Smooth muscle cell (in vitro differentiated cells): ENCODE measurements around the gene VWF. TPM values are rescaled to one million over a fixed set of nuclear protein-coding genes. Genes with fewer than 3 reads are reported as not detected.
A peak's percentile ranks its signal among the peaks of the same experiment; 100 is the strongest.

Source experiments
- DNase-seq: peaks from one replicate; lab custom pipeline; 2025; ENCODE audit not compliant: unreplicated experiment; lab: John Stamatoyannopoulos, UW
- H2AFZ ChIP-seq: fragments of 200-600 bp; sonication (generic); 2 replicates; pipeline ENCODE4 v1.6.0; 2016; ENCODE audit warnings: antibody characterized with exemption, low read depth, mild to moderate bottlenecking
- H3F3A ChIP-seq: fragments of 200-600 bp; sonication (generic); 2 replicates; pipeline ENCODE4 v1.6.0; 2017; ENCODE audit warnings: antibody characterized with exemption, low read depth
- H3K27ac ChIP-seq: fragments of 200-600 bp; sonication (generic); 2 replicates; pipeline ENCODE4 v1.5.1; 2016; ENCODE audit warnings: low read depth, mild to moderate bottlenecking
- H3K27me3 ChIP-seq: fragments of 200-600 bp; sonication (generic); 2 replicates; pipeline ENCODE4 v1.6.1; 2016; ENCODE audit warnings: low read depth, mild to moderate bottlenecking
- H3K36me3 ChIP-seq: fragments of 200-600 bp; sonication (generic); 2 replicates; pipeline ENCODE4 v1.5.1; 2016; ENCODE audit warnings: low read depth
- H3K4me1 ChIP-seq: fragments of 200-600 bp; sonication (generic); 2 replicates; pipeline ENCODE4 v1.5.1; 2016; ENCODE audit warnings: low read depth
- H3K4me2 ChIP-seq: fragments of 200-600 bp; sonication (generic); 2 replicates; pipeline ENCODE4 v1.6.0; 2016; ENCODE audit warnings: mild to moderate bottlenecking
- H3K4me3 ChIP-seq: fragments of 200-600 bp; sonication (generic); 2 replicates; pipeline ENCODE4 v1.5.1; 2016; ENCODE audit warnings: mild to moderate bottlenecking
- H3K79me2 ChIP-seq: fragments of 200-600 bp; sonication (generic); 2 replicates; pipeline ENCODE4 v1.6.0; 2016; ENCODE audit warnings: low read depth, mild to moderate bottlenecking
- H3K9ac ChIP-seq: fragments of 200-600 bp; sonication (generic); 2 replicates; pipeline ENCODE4 v1.6.0; 2016; ENCODE audit warnings: low read depth
- H3K9me3 ChIP-seq: fragments of 200-600 bp; sonication (generic); replicated peaks from 2 replicates; pipeline ENCODE4 v1.5.1; 2016; ENCODE audit warnings: low read depth
- H4K20me1 ChIP-seq: fragments of 200-600 bp; sonication (generic); 2 replicates; pipeline ENCODE4 v1.6.0; 2016; ENCODE audit warnings: low read depth
- CTCF ChIP-seq: fragments of 200-600 bp; sonication (generic); IDR thresholded peaks from 2 replicates; pipeline ENCODE4 v1.5.1; 2017; ENCODE audit warnings: borderline replicate concordance, mild to moderate bottlenecking, antibody characterized with exemption; ENCODE audit not compliant: insufficient read depth, poor library complexity, severe bottlenecking
- WGBS: methylation state at CpG from one replicate; pipeline ENCODE4 v1.1.7; 2016; ENCODE audit warnings: low lambda C conversion rate; 5-methylcytosine and 5-hydroxymethylcytosine counted together
- polyA plus RNA-seq: library from polyadenylated mRNA; unstranded; fragments of >200 nt; fragmentation: Nextera tagmentation; extraction: Ambion mirVana; gene quantifications from 2 replicates; pipeline ENCODE4 v1.2.1, GENCODE V29; 2016
- total RNA-seq: library from RNA; depleted of rRNA; stranded (reverse); fragments of >200 nt; gene quantifications from 2 replicates; pipeline ENCODE4 v1.2.3, GENCODE V29; 2014

Gene VWF
- total and polyA plus RNA-seq, 2 experiments from 2014 or later, result 0.19 TPM; not detected in 1

- no peaks in the 10 kb centered on the region for H3F3A ChIP-seq
- H3K4me3 ChIP-seq, result no peak overlapping the region
- H3K4me1 ChIP-seq, result no peaks in the 10 kb centered on the region
- no peaks in the 10 kb centered on the region for H3K36me3 ChIP-seq
- H3K4me2 ChIP-seq, result peak overlapping the region; percentile 47
- no peak overlapping the region for H3K9ac ChIP-seq
- H3K27me3 ChIP-seq, result no peaks in the 10 kb centered on the region
- H3K79me2 ChIP-seq, result no peaks in the 10 kb centered on the region
- no peak for DNase-seq
- no peaks in the 10 kb centered on the region for H3K9me3 ChIP-seq
- TF ChIP-seq CTCF, result no peak
- H2AFZ ChIP-seq, result no peak overlapping the region
- no peaks in the 10 kb centered on the region for H4K20me1 ChIP-seq
- WGBS, result 62% methylated on average over 13 of the region's 13 CpGs
- peak overlapping the region; percentile 56 for H3K27ac ChIP-seq
Observed at GRCh38 chr12:6047249-6048237, 76.9 kb downstream of the VWF start.

- H3K9ac ChIP-seq, result no peak overlapping the region
- H3K4me3 ChIP-seq, result no peak overlapping the region
- H2AFZ ChIP-seq, result no peak overlapping the region
- no peak overlapping the region for H3K4me2 ChIP-seq
- no peaks in the 10 kb centered on the region for H3F3A ChIP-seq
- H3K79me2 ChIP-seq, result no peaks in the 10 kb centered on the region
- WGBS, result 93% methylated on average over 17 of the region's 17 CpGs
- no peak for TF ChIP-seq CTCF
- no peaks in the 10 kb centered on the region for H3K4me1 ChIP-seq
- H3K9me3 ChIP-seq, result no peaks in the 10 kb centered on the region
- no peaks in the 10 kb centered on the region for H3K27me3 ChIP-seq
- no peak for DNase-seq
- H3K27ac ChIP-seq, result peak overlapping the region; percentile 44
- no peaks in the 10 kb centered on the region for H4K20me1 ChIP-seq
- H3K36me3 ChIP-seq, result no peaks in the 10 kb centered on the region
Observed at GRCh38 chr12:6046511-6047180, 77.8 kb downstream of the VWF start.

GRCh38 chr12:6045438-6045837, 79.0 kb downstream of the VWF start:
- 95% methylated on average over 6 of the region's 6 CpGs for WGBS
- no peaks in the 10 kb centered on the region for H3K27me3 ChIP-seq
- TF ChIP-seq CTCF, result no peak
- no peak for DNase-seq
- no peaks in the 10 kb centered on the region for H4K20me1 ChIP-seq
- H3K4me1 ChIP-seq, result no peaks in the 10 kb centered on the region
- no peak overlapping the region for H2AFZ ChIP-seq
- H3K4me2 ChIP-seq, result no peak overlapping the region
- H3K36me3 ChIP-seq, result no peaks in the 10 kb centered on the region
- H3K9me3 ChIP-seq, result no peaks in the 10 kb centered on the region
- H3K79me2 ChIP-seq, result no peaks in the 10 kb centered on the region
- no peak overlapping the region for H3K9ac ChIP-seq
- no peak overlapping the region for H3K4me3 ChIP-seq
- H3K27ac ChIP-seq, result no peak overlapping the region
- no peaks in the 10 kb centered on the region for H3F3A ChIP-seq
